ENCODE data around the gene CARD8.

- TF ChIP-seq BHLHE40 (IDR thresholded peaks at IDR 0.05; ENCODE audit: borderline replicate concordance) (no peak), SP1 (IDR thresholded peaks at IDR 0.05) (no peak), ELF4 (IDR thresholded peaks at IDR 0.05) (no peak), L3MBTL2 (conservative IDR thresholded peaks at IDR 0.05) (no peak), NFRKB (IDR thresholded peaks at IDR 0.05) (no peak), ZNF384 (IDR thresholded peaks at IDR 0.05) (no peak), CTBP1 (IDR thresholded peaks at IDR 0.05; ENCODE audit: borderline replicate concordance) (no peak), HDGF (IDR thresholded peaks at IDR 0.05; ENCODE audit: borderline replicate concordance) (no peak), FOXM1 (IDR thresholded peaks at IDR 0.05; ENCODE audit: borderline replicate concordance) (no peak), SUZ12 (IDR thresholded peaks at IDR 0.05) (no peak)
These were observed 41.4 kb upstream of the CARD8 start for GRCh38 chr19:48296963-48297734.

Data from HEK293T (cell line).